GM19328 (cell line): ENCODE results near the gene CARD11.

Source experiments
- ATAC-seq: cut with Tn5 transposase; IDR thresholded peaks from one replicate; pipeline ENCODE4 v1.9.1; 2021; ENCODE audit warnings: mild to moderate bottlenecking, moderate library complexity; ENCODE audit not compliant: unreplicated experiment

The CARD11 gene

GRCh38 chr7:2880874-2881533 is 162.7 kb downstream of the CARD11 start:
- no peak for ATAC-seq

DNA sequence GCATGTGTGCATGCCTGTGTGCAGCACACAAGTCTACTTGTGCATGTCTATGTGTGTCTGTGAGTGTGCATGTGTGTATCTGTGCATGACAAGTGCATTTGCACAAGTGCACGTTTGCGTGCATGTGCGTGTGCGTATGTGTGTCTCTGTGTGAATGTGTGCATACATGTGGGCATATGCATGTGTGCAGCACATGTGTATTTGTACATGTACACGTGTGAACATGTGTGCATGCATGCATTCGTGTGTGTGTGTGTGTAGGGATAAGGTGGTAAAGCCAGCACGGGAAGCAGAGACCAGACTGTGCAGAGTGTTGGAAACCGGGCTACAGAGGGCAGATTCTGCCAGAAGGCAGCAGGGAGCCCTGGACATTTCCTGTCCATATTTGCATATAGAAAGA is 163.6 kb downstream of the CARD11 start:
- no peak for ATAC-seq

DNA sequence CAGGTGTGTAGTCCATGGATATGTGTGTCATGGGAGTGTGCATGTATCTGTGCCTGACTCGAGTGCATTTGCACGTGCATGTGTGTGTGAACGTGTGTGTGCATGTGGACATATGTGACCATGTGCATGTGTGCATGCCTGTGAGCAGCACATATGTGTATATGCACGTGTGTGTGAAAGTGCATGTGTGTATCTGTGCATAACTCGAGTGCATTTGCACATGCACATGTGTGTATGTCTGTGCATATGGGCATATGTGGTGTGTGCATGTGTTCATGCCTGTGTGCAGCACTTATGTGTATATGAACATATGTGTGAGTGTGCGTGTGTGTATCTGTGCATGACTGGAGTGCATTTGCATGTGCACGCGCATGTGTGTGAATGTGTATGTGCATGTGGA is 164.3 kb downstream of the CARD11 start:
- ATAC-seq = no peak

GRCh38 chr7:2878306-2878705 is 165.4 kb downstream of the CARD11 start:
- no peak for ATAC-seq

DNA sequence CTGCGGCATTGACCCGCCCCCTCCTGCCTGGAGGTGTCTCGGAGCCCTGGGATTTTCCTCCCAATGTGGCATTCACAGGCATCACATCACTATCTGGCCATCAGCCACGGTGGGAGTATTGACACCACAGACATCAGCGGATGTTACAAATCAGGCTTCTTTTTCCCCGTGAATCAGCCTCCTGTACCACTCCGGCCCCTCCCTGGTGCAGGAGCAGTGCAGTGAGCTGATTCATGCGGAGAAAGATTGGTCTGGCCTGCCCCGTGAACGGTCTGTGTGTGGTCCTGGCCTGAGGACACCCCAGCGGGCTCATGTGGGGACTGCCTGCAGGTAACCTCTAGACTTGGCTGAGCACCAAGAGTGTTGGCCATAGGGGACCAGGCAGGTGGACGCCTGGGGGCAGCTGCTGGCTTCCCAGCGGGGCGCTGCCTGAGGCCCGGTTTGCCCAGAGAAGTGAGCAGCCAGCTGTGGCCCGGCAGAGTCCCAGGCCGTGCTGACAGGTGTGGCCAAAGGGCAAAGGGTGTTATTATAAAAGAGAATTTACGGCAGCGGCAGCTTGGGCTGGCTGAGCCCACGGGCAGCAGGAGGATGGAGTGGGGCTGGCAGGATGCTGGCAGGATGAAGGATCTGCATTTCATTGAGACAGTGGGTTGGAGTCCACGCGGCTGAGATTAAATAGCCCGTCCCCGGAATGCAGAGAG is 167.5 kb downstream of the CARD11 start:
- ATAC-seq = no peak

DNA sequence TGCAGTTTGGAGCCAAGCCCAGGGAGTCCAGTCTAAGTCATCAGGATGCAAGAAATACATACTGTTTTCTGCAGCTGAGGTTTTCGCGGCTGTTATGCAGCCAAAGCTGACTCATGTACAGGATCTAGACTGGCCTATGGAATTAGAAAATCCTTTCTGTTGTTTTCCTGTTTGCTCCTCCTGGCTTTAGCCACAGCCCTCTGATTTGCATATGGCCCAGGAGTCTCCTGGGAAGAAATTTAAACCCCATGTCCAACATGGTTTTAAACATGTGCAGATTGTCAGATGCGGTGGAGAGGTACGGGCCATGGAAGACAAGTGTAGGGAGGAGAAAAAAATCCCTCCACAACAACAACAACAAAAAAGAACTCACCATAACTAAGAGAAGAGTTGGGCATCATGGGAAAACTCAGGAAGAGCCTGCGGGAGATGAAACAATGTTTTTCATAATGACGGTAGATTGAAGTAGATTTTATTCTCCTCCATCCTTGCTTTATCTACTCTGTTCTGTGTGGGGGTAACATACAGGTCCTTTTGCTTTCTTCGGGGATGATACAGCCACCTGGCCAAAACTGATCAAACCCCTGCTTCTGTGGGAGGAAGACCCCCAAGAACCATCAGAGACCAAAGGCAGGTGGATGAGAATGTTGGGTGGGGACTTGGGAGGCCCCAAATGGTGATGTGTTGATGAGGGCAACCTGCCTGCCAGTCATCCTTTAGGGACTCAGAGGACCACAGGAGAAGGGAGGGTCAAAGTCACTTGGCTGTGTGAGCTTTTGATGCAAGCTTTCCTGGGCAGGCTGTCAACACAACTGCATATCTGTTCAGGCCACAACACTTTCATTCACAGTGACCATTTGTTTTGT is 169.7 kb downstream of the CARD11 start:
- no peak for ATAC-seq

GRCh38 chr7:2873146-2873545 is 170.5 kb downstream of the CARD11 start:
- ATAC-seq = no peak

- no peak for ATAC-seq
Measured at GRCh38 chr7:2872296-2872874, 171.3 kb downstream of the CARD11 start.

- no peak for ATAC-seq
Measured at GRCh38 chr7:2870471-2870931, 173.2 kb downstream of the CARD11 start.

DNA sequence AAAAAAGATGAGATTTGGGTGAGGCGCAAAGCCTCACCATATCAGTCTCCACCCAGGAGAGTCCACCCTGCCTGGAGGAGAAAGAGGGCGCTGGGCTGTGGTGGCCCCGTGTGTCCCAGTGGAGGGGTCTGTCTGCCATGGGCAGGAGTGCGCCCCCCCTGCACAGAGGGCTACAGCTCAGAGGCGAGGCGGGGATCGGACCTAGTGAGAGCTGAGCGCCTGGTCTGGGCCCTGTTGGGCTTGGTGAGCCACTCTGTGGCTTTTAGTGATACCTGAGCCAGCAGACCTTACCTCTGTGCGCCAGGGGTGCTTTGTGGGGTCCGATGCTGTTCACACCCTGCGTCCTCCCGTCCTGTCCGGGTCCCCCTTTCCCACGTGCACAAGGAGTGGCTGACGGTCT is 173.7 kb downstream of the CARD11 start:
- ATAC-seq = no peak

DNA sequence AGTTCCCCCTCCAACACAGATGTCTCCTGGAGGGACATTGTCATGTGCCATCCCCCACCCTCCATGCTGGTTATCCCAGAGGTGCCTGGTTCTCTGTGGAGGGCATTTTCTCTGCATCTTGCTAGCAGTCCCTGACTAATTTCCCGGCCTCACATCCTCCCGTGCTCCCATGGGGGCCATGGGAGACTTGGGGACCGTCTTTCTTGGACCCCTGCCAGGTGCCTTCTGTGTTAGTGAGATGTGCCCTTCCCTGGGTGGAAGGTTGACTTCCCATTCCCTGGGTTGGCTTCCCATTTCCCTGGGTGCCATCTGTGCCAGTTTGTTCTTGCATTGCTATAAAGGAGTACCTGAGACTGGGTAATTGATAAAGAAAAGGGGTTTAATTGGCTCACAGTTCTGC is 177.1 kb downstream of the CARD11 start:
- no peak for ATAC-seq

GRCh38 chr7:2864999-2865670 is 178.5 kb downstream of the CARD11 start:
- no peak for ATAC-seq

- no peak for ATAC-seq
Measured at GRCh38 chr7:2864204-2864985, 179.3 kb downstream of the CARD11 start.

- peak; percentile 88 for ATAC-seq
Measured at GRCh38 chr7:2863461-2864066, 180.1 kb downstream of the CARD11 start.

GRCh38 chr7:2862831-2863361 is 180.8 kb downstream of the CARD11 start:
- no peak for ATAC-seq

DNA sequence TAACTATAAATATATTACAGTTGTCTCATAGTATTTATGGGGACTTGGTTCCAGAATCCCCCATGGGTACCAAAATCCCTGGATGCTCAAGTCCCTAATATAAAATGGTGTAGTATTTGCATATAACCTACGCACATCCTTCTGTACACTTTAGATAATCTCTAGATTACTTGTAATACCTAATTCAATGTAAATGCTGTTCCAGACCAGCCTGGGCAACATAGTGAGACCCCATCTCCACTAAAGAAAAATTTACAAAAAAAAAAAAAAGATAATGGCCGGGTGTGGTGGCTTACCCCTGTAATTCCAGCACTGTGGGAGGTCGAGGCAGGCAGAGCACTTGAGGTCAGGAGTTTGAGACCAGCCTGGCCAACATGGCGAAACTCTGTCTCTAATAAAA is 182.2 kb downstream of the CARD11 start:
- no peak for ATAC-seq

- no peak for ATAC-seq
Measured at GRCh38 chr7:2860627-2861133, 183.0 kb downstream of the CARD11 start.

DNA sequence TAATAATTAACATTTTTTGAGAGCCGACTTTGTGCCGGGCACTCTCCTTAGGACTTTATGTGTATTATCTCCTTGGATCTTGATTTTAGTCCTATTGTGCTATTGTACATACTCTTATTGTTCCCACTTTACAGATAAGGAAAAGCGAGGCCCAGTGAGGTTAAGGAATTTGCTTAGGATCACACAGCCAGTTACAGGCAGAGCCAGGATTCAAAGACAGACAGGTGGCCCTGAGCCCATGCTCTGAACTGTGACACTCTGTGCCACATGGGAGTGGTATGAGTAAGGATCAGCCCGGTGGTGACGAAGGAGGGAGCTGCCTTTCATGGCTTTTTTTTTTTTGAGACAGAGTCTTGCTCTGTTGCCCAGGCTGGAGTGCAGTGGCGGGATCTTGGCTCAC is 183.7 kb downstream of the CARD11 start:
- no peak for ATAC-seq

DNA sequence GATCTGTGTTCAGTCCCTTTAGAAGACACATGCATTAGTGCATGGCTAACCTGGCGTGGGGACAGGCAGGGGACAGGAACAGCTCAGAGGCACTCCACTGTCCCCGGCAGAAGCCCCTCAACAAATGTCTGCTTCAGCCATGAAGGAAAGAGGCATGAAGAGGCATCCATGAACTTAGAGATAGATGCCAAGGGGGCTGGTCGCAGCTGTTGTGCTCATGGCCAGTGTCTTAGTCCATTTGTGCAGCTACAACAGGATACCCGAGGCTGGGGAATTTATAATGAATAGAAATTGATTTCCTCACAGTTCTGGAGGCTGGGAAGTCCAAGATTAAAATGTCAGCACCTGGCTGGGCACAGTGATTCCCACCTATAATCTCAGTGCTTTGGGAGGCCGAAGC is 185.0 kb downstream of the CARD11 start:
- no peak for ATAC-seq
